Suprapubic skin (tissue), 4 donors: Measurements from ENCODE around the gene CALHM2. TPM values are rescaled to one million over a fixed set of nuclear protein-coding genes. Genes with fewer than 3 reads are reported as not detected.
A peak's percentile ranks its signal among the peaks of the same experiment; 100 is the strongest.

Experiments used
- DNase-seq, 2 donors: peaks; one replicate each; pipeline ENCODE4 v3.0.0-alpha.2; 2019; ENCODE audit warnings: low spot score in 2 of 2
- H3K27ac ChIP-seq: fragments of 200-600 bp; sonication (generic); one replicate; pipeline ENCODE4 v1.5.1; 2019
- H3K27me3 ChIP-seq: fragments of 200-600 bp; sonication (generic); one replicate; pipeline ENCODE4 v1.5.1; 2019
- H3K36me3 ChIP-seq: fragments of 200-600 bp; sonication (generic); one replicate; pipeline ENCODE4 v1.5.1; 2019
- H3K4me1 ChIP-seq: fragments of 200-600 bp; sonication (generic); one replicate; pipeline ENCODE4 v1.5.1; 2019
- H3K4me3 ChIP-seq: fragments of 200-600 bp; sonication (generic); one replicate; pipeline ENCODE4 v1.5.1; 2019; ENCODE audit warnings: mild to moderate bottlenecking
- H3K9me3 ChIP-seq: fragments of 200-600 bp; sonication (generic); one replicate; pipeline ENCODE4 v1.5.1; 2019
- CTCF ChIP-seq, 2 donors: fragments of 200-600 bp in 1 of 2; fragments of 450-650 bp in 1 of 2; sonication (generic) in 1 of 2; IDR thresholded peaks; one replicate each; pipeline ENCODE4 v1.5.1; 2016 to 2019; ENCODE audit warnings: antibody characterized with exemption in 2 of 2, mild to moderate bottlenecking in 1 of 2, moderate library complexity in 1 of 2
- EP300 ChIP-seq: sonication (generic); formaldehyde crosslinking; IDR thresholded peaks from one replicate; pipeline ENCODE4 v1.6.1; 2017; ENCODE audit warnings: antibody characterized with exemption
- POLR2A ChIP-seq, 2 donors: fragments of 450-650 bp; IDR thresholded peaks; one replicate each; pipeline ENCODE4 v1.6.1; 2017; ENCODE audit warnings: antibody characterized with exemption in 2 of 2, mild to moderate bottlenecking in 2 of 2, moderate library complexity in 2 of 2
- POLR2AphosphoS5 ChIP-seq, 3 donors: sonication (generic); formaldehyde crosslinking; IDR thresholded peaks; one replicate each; pipeline ENCODE4 v1.6.1; 2017; ENCODE audit warnings: antibody characterized with exemption in 3 of 3
- WGBS: methylation state at CpG from one replicate; pipeline ENCODE4 v1.1.5; 2018; 5-methylcytosine and 5-hydroxymethylcytosine counted together
- total RNA-seq, 4 donors: library from RNA; depleted of rRNA; stranded (reverse); fragments of >200 nt; gene quantifications; one replicate each; pipeline ENCODE4 v1.1.0, GENCODE V29; 2016

The CALHM2 gene
- total RNA-seq, 4 donors from 2014 or later, result 13.7 to 17.9 (median 16.3) TPM

GRCh38 chr10:103497161-103497915, 45.2 kb upstream of the CALHM2 start:
- H3K27me3 ChIP-seq, result peaks cover 61% of the 10 kb centered on the region
- TF ChIP-seq EP300 (no peak), POLR2AphosphoS5 (IDR thresholded peaks at IDR 0.05) (no peak), CTCF (IDR thresholded peaks at IDR 0.05) (no peak)
- H3K4me3 ChIP-seq, result no peak overlapping the region
- 87% methylated on average over 8 of the region's 8 CpGs for WGBS
- H3K4me1 ChIP-seq, result peaks cover 17% of the 10 kb centered on the region
- H3K27ac ChIP-seq, result no peak overlapping the region
- H3K36me3 ChIP-seq, result no peaks in the 10 kb centered on the region
- H3K9me3 ChIP-seq, result no peaks in the 10 kb centered on the region
- DNase-seq, result no peak

DNA sequence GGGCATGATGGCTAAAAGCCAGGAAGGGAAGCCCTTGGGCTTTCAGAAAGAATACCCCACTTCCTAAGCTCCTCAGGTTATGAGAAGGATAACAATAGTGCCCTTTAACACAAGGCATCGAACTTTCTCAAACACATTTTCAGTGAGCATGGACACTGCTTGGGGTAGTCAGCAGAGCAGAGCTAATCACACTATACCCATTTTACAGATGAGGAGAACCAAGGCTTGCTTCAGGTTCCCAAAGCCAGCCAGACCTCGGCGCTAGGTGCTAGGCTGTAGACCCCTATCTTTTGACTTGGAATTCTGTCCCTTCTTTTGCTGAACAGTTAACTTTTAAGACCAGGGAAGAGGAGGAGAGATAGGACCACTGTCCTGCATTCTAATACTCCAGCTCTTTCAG, 43.2 kb upstream of the CALHM2 start:
- no peak for TF ChIP-seq POLR2AphosphoS5 (IDR thresholded peaks at IDR 0.05)
- TF ChIP-seq POLR2A (IDR thresholded peaks at IDR 0.05), result no peak
- no peak for TF ChIP-seq CTCF (IDR thresholded peaks at IDR 0.05)
- no peak for TF ChIP-seq EP300
- Histone ChIP-seq H3K4me1 (peaks cover 17% of the 10 kb centered on the region), H3K27ac (no peak overlapping the region), H3K9me3 (no peaks in the 10 kb centered on the region), H3K36me3 (no peaks in the 10 kb centered on the region), H3K27me3 (peaks cover 56% of the 10 kb centered on the region), H3K4me3 (no peak overlapping the region)
- DNase-seq, result no peak
- WGBS, result 88% methylated on average over 3 of the region's 3 CpGs

DNA sequence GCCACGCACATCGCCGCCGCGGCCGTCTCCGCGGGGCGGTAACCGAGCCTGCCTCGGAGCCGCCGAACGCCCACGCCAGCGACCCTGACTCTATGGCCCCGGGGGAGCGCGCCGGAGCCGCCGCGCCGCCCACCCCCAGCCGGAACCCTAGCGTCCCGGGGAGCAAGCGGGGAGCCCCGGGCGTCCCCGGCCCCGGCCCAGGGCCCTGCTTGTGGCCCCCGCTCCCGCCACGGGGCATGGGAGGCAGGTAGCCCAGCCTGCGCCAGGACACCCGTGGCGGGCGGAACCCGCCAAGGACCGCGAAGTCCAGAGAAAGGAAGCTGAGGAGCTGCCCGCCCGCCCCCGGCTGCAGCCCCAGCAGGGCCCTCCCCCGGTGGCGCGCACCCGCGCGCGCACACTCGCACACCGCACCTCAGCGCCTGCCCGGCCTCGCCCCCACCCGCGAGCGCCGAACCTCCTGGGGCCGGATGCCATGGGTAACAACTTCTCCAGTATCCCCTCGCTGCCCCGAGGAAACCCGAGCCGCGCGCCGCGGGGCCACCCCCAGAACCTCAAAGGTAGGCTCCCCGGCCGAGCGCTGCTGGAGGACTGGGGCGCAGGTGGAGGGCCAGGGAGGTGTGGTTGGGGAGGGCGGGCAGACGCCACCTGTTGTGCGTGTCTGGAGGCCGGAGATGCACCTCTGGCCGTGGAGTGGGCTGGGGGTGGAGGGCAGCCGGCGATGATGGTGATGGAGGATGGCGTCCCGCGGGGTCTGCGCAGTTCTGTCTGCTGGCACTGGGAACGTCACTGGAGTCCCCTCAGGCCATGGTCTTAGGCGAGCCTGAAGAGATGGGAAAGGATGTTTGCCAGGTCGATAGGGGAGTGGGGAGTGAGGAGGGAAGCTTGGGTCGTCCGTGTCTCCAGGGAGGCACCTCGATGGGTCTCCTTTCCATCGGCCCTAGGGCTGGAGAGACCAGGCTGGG, 42.0 kb upstream of the CALHM2 start:
- peaks cover 17% of the 10 kb centered on the region for H3K4me1 ChIP-seq
- H3K4me3 ChIP-seq, result peak overlapping the region; percentile 62
- no peak overlapping the region for H3K27ac ChIP-seq
- peaks cover 47% of the 10 kb centered on the region for H3K27me3 ChIP-seq
- no peak for DNase-seq
- no peaks in the 10 kb centered on the region for H3K9me3 ChIP-seq
- 3% methylated on average over 21 of the region's 92 CpGs for WGBS
- no peaks in the 10 kb centered on the region for H3K36me3 ChIP-seq
- TF ChIP-seq POLR2AphosphoS5 (IDR thresholded peaks at IDR 0.05) (no peak), POLR2A (IDR thresholded peaks at IDR 0.05) (no peak), EP300 (no peak), CTCF (IDR thresholded peaks at IDR 0.05) (no peak)

DNA sequence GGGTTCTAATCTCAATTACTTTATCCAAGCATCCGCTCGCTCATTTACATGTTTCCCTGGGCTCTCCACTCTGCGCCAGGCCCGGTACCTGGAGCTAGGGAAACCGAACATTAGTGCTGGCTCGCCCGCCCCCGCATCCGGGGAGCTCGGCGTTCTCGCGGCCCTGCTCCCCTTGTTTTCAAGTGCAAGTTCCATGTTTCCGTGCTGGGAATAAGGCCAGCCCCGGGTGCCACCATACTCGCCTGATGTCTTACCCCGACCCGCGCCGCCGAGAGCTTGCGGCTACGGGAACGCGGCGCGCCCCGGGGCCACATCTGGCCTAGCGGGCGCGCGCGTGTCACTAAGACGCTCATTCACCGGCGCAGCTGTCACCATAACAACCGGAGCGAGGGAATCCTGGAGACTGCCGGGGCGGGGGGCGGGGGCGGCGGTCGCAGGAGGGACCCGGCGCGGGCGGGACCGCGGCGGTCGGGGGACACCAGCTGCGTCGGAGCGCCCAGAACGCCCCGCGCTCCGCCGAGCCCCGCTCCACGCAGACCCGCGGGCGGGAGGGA, 41.3 kb upstream of the CALHM2 start, which contains the start of gene NEURL1:
Gene NEURL1 (plus strand): TSS at position 344 of the 554 bp plus-strand sequence. CDS start 683 bp downstream, outside the sequence.
- peaks cover 47% of the 10 kb centered on the region for H3K27me3 ChIP-seq
- H3K9me3 ChIP-seq, result no peaks in the 10 kb centered on the region
- no peak for DNase-seq
- 10% methylated on average over 14 of the region's 65 CpGs for WGBS
- peaks cover 17% of the 10 kb centered on the region for H3K4me1 ChIP-seq
- peak within 1 kb of the TSS; percentile 62 for H3K4me3 ChIP-seq
- no peak within 1 kb of the TSS for H3K27ac ChIP-seq
- TF ChIP-seq CTCF (IDR thresholded peaks at IDR 0.05) (no peak), EP300 (no peak), POLR2A (IDR thresholded peaks at IDR 0.05) (no peak), POLR2AphosphoS5 (IDR thresholded peaks at IDR 0.05) (no peak)
- no peaks in the 10 kb centered on the region for H3K36me3 ChIP-seq
